Measurements from ENCODE around the gene SLC17A9. TPM values are rescaled to one million over a fixed set of nuclear protein-coding genes. Genes with fewer than 3 reads are reported as not detected.

The SLC17A9 gene
- total RNA-seq, 1 experiment from 2014 or later: 0.28 TPM

- intact Hi-C loops (cut with micrococcal nuclease; ENCODE audit: unreplicated experiment): no loop called here
- Histone ChIP-seq H3K4me1 (ENCODE audit: control insufficient read depth, insufficient read depth, low read length) (peaks cover 80% of the 10 kb centered on the region), H3K27me3 (ENCODE audit: control insufficient read depth, insufficient read depth, low read length) (no peaks in the 10 kb centered on the region), H3K27ac (ENCODE audit: low read length) (no peak overlapping the region), H3K4me3 (ENCODE audit: low read depth in 2 of 2, low read length in 2 of 2) (no peak overlapping the region), H3K9me3 (ENCODE audit: control insufficient read depth, insufficient read depth, low read depth, low read length) (no peaks in the 10 kb centered on the region), H3K36me3 (ENCODE audit: control insufficient read depth, insufficient read depth, low read length) (no peaks in the 10 kb centered on the region)
- no peak for ATAC-seq
- no peak for DNase-seq (ENCODE audit: low read depth, low spot score)
- BruUV-seq (replicated peaks): no TSS peak
- in situ Hi-C loops (cut with HindIII; ENCODE audit: low pct_unique_long_range_greater_than_20kb, low sequenced_read_pairs): no loop called here
- CTCF ChIA-PET: interaction anchor here (0.7 kb wide), 1 partner anchor 42 kb away, joined by 3 read pairs; no protein-coding TSS in a partner anchor
- no peak for TF ChIP-seq CTCF (IDR thresholded peaks at IDR 0.05)
- TF ChIP-seq POLR2AphosphoS5 (IDR thresholded peaks at IDR 0.05; ENCODE audit: low read depth, low read length): no peak
- no peak for TF ChIP-seq SIN3A (IDR thresholded peaks at IDR 0.05; ENCODE audit: borderline replicate concordance, insufficient read depth, low read depth, low read length)
- TF ChIP-seq REST (IDR thresholded peaks at IDR 0.05; ENCODE audit: insufficient read depth in 1 of 2, low read depth in 2 of 2, low read length in 1 of 2): no peak
- no peak for TF ChIP-seq TCF7L2 (IDR thresholded peaks at IDR 0.05; ENCODE audit: low read depth, low read length)
- POLR2A ChIA-PET: interaction anchor here (0.9 to 1.1 kb wide), 2 partner anchors 15 to 21 kb away, joined by 3 to 13 read pairs; partner anchors contain the start of gene GID8
Observed at GRCh38 chr20:62916703-62917476, 35.6 kb upstream of the SLC17A9 start.

- no TSS peak for BruUV-seq (replicated peaks)
- no peaks in the 10 kb centered on the region for H3K9me3 ChIP-seq (ENCODE audit: control insufficient read depth, insufficient read depth, low read depth, low read length)
- intact Hi-C loops (cut with micrococcal nuclease; ENCODE audit: unreplicated experiment): no loop called here
- H3K4me3 ChIP-seq (ENCODE audit: low read depth in 2 of 2, low read length in 2 of 2): no peak overlapping the region
- no peak for DNase-seq (ENCODE audit: low read depth, low spot score)
- no peaks in the 10 kb centered on the region for H3K27me3 ChIP-seq (ENCODE audit: control insufficient read depth, insufficient read depth, low read length)
- H3K27ac ChIP-seq (ENCODE audit: low read length): no peak overlapping the region
- ChIA-PET CTCF (interaction anchor here (0.7 kb wide), 1 partner anchor 43 kb away, joined by 3 read pairs; no protein-coding TSS in a partner anchor), POLR2A (interaction anchor here (1.1 kb wide), 1 partner anchor 20 kb away, joined by 3 read pairs; the partner anchor contains the start of gene GID8)
- no peaks in the 10 kb centered on the region for H3K36me3 ChIP-seq (ENCODE audit: control insufficient read depth, insufficient read depth, low read length)
- ATAC-seq: no peak
- peaks cover 88% of the 10 kb centered on the region for H3K4me1 ChIP-seq (ENCODE audit: control insufficient read depth, insufficient read depth, low read length)
- TF ChIP-seq CTCF (IDR thresholded peaks at IDR 0.05): no peak
- TF ChIP-seq SIN3A (IDR thresholded peaks at IDR 0.05; ENCODE audit: borderline replicate concordance, insufficient read depth, low read depth, low read length): no peak
- TF ChIP-seq POLR2AphosphoS5 (IDR thresholded peaks at IDR 0.05; ENCODE audit: low read depth, low read length): no peak
- no peak for TF ChIP-seq REST (IDR thresholded peaks at IDR 0.05; ENCODE audit: insufficient read depth in 1 of 2, low read depth in 2 of 2, low read length in 1 of 2)
- in situ Hi-C loops (cut with HindIII; ENCODE audit: low pct_unique_long_range_greater_than_20kb, low sequenced_read_pairs): no loop called here
Observed at GRCh38 chr20:62917720-62918119, 34.8 kb upstream of the SLC17A9 start.

Measured in Panc1 (cell line).